Fibroblast of pulmonary artery (primary cell): ENCODE results near the gene SMIM29.
A peak's percentile ranks its signal among the peaks of the same experiment; 100 is the strongest.

ENCODE experiments used
- DNase-seq: peaks from one replicate; pipeline ENCODE4 v3.0.0-alpha.2; 2010; ENCODE audit warnings: low read depth
- H3K4me3 ChIP-seq: replicated peaks from 2 replicates; pipeline ENCODE4 v1.5.1; 2011; ENCODE audit warnings: low read depth, mild to moderate bottlenecking, control low read depth, low read length, moderate library complexity
- TF ChIP-seq, protein P1 (sequence below): IDR thresholded peaks from 2 replicates; pipeline ENCODE4 v1.5.1; 2011; ENCODE audit warnings: mild to moderate bottlenecking, control low read depth, low read length, inconsistent platforms; ENCODE audit errors: missing control alignments

SMIM29 gene

DNA sequence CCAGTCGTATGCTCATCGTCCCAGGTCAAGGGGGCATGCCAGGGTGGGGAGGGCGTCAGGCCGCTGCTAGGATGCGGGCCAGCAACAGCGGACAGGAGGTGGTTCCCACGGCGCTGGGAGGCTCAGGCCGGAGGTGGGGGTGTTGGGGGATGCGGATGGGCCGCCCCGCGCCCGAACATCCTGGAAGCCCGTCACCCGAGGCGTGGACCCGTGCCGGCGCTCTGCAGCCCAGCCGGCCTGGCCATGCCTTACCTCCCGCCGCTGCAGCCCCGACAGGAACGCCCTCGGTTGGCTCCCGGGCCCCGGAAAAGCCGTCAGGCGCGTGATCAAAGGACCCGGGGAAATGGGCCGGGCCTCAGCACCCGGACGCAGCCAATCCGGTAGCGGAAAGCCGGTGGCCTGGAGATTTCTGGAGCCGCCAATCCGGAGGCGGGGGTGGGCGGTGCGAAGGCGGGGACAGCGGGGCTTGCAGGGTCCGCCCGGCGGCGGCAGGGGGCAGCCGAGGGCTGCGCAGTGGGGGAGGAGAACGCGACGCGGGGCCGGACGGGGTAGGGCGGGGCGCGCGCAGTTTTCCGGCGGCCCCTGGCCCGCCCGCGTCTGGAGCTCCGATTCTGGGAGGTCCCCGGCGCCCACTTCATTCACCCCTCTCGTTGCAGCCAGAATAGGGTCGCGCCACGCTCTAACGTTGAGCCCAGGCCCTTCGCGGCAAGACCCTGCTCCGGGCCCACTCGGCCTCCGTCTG is at the start of gene SMIM29:
TSS of gene SMIM29 (minus strand) at position 280 of the 742 bp plus-strand sequence. CDS start 1,215 bp downstream, outside the sequence.
- H3K4me3 ChIP-seq, result peak within 1 kb of the TSS; percentile 81
- TF ChIP-seq, protein P1, sequence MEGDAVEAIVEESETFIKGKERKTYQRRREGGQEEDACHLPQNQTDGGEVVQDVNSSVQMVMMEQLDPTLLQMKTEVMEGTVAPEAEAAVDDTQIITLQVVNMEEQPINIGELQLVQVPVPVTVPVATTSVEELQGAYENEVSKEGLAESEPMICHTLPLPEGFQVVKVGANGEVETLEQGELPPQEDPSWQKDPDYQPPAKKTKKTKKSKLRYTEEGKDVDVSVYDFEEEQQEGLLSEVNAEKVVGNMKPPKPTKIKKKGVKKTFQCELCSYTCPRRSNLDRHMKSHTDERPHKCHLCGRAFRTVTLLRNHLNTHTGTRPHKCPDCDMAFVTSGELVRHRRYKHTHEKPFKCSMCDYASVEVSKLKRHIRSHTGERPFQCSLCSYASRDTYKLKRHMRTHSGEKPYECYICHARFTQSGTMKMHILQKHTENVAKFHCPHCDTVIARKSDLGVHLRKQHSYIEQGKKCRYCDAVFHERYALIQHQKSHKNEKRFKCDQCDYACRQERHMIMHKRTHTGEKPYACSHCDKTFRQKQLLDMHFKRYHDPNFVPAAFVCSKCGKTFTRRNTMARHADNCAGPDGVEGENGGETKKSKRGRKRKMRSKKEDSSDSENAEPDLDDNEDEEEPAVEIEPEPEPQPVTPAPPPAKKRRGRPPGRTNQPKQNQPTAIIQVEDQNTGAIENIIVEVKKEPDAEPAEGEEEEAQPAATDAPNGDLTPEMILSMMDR, result peak; percentile 50
- DNase-seq, result peak; percentile 95

DNA sequence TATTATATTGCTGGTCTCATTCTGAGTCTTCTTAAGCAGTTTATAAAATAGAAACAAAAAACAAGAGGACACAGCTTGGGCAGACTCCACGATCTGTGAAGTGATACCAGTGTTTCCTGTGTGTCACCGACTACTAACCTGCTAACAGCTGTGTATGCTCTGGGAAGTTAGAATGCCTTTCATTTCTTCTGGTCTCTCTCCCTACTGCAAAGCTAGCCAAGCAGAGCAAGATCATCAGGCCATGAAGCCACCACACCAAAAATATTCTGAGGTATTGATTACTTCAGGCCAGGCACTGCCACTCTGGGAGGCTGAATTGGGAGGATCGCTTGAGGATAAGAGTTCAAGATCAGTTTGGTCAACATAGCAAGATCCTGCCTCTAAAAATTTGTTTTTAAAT is 46.9 kb upstream of the SMIM29 start:
- TF ChIP-seq, protein P1, result no peak
- DNase-seq, result peak; percentile 26
- no peak overlapping the region for H3K4me3 ChIP-seq

DNA sequence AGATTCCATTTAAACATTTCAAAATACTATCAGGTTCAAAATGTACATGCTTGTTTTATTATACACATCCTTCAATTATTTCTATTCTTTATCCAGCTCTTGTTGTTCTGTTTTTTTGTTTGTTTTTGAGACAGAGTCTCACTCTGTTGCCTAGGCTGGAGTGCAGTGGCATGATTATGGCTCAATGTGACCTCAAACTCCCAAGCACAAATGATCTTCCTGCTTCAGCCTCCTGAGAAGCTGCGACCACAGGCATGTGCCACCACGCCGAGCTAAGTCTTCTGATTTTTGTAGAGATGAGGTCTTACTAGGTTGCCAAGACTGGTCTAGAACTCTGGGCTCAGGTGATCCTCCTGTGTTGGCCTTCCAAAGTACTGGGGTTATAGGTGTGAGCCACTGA is 44.1 kb upstream of the SMIM29 start:
- TF ChIP-seq, protein P1, result no peak
- DNase-seq, result no peak
- no peak overlapping the region for H3K4me3 ChIP-seq

DNA sequence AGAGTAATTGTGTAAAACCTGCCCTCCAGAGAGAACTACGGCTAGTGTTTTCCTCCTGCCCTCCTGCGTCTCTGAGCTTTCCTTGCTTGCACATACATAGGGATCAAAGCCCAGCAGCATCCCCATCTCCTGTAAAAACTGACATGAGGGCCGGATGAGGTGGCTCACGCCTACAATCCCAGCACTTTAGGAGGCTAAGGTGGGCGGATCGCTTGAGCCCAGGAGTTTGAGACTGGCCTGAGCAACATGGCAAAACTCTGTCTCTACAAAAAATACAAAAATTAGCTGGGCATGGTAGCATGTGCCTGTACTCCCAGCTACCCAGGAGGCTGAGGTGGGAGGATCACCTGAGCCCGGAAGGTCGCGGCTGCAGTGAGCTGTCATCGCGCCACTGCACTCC is 40.3 kb upstream of the SMIM29 start:
- TF ChIP-seq, protein P1, result no peak
- no peak overlapping the region for H3K4me3 ChIP-seq
- DNase-seq, result no peak

DNA sequence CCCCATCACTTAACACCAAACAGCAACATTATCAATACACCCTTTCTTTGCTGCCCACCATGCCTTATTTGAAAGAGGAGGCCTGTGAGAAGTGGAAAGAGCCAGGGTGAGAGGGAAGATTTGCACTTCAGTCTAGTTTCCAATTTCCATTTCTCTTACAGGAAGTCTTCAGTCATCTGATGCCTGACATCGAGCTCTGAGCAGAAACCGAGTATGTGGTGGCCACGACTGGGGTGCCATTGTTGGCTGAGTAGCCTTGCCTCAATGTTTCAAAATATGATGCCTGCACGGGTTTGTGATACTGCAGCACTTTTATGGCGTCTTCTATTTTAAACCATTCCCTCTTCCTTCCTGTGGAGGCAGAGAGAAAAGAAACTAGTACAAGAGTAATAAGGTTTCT is 39.8 kb upstream of the SMIM29 start:
- H3K4me3 ChIP-seq, result no peak overlapping the region
- DNase-seq, result no peak
- TF ChIP-seq, protein P1, result no peak

DNA sequence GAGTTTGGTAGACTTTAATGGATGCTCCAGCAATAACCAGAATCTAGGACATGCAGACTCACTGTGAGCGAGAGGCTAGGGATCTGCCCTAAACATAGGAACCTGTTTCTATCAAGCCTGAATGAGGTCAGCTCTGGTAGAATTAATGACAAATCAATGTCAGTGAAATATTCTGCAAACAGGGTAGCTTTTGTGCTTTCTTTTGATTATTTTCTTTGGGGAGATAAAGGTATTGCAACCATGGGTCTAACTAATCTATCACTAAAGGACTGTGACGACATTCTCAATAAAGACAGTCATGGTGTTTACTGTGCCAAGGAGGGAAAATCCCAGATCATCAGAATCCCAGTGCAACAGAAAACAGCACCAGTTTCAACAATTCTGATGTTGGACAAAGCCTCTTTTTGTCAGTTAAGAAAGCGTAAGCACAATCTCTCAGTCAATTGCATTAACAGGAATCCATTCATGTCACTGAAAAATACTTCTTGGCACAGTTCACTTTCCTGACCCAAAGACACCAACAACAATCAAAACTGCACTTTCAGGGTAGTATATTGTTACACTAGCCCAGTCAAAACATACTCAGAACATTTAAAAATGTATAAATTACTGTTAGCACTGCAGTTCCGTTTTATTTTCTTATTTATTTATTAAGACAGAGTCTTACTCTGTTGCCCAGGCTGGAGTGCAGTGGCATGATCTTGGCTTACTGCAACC is 36.8 kb upstream of the SMIM29 start:
- TF ChIP-seq, protein P1, result no peak
- H3K4me3 ChIP-seq, result no peak overlapping the region
- no peak for DNase-seq
